GM18520 (cell line): ENCODE data around the gene RABGAP1.

Experiments
- ATAC-seq: cut with Tn5 transposase; IDR thresholded peaks from one replicate; pipeline ENCODE4 v1.9.1; 2021; ENCODE audit not compliant: unreplicated experiment

The RABGAP1 gene

DNA sequence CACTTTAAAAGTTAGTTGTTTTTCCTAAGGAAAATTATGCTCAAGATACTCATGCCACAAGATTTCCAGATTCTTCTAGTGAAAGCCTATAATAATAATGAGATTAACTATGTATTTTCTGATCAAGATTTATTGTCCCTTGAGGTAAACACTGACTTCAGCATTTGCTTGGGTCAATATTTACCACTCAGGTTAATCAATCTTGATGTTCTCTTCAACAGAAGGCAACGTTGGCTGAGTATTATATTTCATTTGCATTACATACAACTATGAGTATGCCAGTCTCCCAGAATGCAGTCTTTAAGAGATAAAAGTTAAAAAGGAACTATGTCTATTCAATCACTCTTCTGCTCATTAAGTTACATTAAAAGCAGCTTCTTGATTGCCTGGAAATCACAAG is 208.2 kb downstream of the RABGAP1 start:
- no peak for ATAC-seq

DNA sequence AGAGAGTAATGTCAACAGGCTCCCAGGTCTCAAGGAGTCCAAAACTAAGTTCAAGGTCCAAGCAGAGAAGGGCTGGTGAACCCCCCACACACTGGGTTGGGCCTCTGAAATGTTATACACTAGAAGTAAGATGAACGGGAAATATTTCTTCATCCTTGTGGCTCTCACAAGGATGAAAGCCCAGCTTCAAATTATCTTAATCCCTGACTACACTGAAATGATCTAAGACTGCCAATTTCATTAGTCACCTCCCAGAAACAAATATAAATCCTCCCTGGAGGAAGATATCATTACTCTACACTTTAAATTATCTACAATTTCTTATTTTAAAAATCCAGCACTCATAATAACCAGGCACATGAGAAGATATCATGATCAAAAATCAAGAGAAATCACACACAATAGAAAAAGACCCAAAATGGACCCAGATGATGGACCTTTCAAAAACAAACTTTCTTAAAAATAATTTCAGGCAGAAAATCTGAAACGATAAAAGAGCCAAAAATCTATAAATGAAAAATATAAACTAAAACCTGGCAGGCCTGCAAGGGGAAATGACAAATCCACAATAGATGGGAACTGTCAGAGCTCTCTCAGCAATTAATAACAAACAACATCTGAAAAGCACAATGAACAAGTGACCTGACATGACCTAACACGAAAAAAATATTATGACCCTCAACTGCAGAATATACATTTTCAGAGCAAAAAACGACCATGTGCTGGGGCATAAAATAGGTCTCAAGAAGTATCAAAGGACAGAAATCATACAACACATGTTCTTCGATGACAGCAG is 210.1 kb downstream of the RABGAP1 start:
- ATAC-seq: no peak
